Placental pericyte (primary cell): ENCODE results near the gene IFIT1. TPM values are rescaled to one million over a fixed set of nuclear protein-coding genes. Genes with fewer than 3 reads are reported as not detected.

Experiments
- total RNA-seq: library from RNA; depleted of rRNA; stranded (reverse); fragments of >200 nt; gene quantifications from 2 replicates; pipeline ENCODE4 v1.2.3, GENCODE V29; 2012

Gene IFIT1
- total RNA-seq: 11.4 and 12.0 TPM in 2 replicates

GRCh38 chr10:89391907-89392756 is at the start of gene IFIT1:
Gene IFIT1, plus strand, starts transcription at chr10:89392623. Its CDS starts 90 bp downstream, at chr10:89392713.

GRCh38 chr10:89377705-89378637 is 14.5 kb upstream of the IFIT1 start, which contains the start of gene IFIT1B:
Gene IFIT1B, plus strand, starts transcription at chr10:89378056. Its CDS starts 80 bp downstream, at chr10:89378136.

DNA sequence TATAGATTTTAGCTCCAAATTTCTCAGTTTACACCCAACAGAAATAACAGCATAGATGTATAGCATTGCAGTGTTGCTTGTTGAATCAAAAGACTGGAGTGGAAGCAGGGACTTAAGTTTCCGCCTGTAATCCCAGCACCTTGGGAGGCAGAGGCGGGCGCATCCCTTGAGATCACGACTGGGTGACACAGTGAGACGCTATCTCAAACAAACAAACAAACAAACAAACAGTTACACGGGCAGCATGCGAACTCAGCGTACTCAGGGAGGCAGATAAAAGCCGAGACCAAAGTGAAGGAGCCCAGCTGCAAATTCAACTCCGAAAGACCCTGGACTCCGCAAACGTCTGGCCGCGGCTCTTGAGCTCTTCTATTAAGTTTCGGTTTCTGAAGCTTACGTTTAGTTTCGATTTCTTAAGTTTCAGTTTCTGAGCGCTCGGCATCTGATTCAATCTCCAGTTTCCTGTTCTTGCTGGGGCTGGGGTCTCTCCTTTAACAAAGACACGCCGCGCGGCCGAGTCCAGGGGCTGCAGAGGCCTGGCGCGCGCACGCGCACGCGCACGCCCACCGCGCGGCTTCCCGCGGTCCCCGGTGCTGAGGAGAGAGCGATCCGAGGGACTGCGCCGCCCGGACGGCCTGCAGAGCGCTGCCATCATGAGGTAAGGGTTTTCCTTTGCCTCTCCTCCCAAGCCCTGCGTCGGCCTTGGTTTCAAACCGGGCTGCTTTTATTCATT is 21.9 kb downstream of the IFIT1 start, which contains the start of gene IFIT5:
IFIT5 (plus strand) TSS at position 423 of the 733 bp plus-strand sequence; CDS start at position 654, 231 bp downstream.

Other genes with a start within 250 kb of the IFIT1 start
- 0.29 TPM in 1 of 2 replicates, not detected in the other for gene CH25H, start 185.3 kb upstream of the IFIT1 start, total RNA-seq
- gene LIPA, start 140.8 kb upstream of the IFIT1 start, total RNA-seq: 36.7 and 77.0 TPM in 2 replicates
- gene IFIT2, start 90.6 kb upstream of the IFIT1 start, total RNA-seq: 2.7 and 7.4 TPM in 2 replicates
- 23.9 and 27.8 TPM in 2 replicates for gene IFIT3, start 64.6 kb upstream of the IFIT1 start, total RNA-seq
- gene IFIT1B, start 14.6 kb upstream of the IFIT1 start, total RNA-seq: not detected in 2 replicates
- 19.7 and 31.8 TPM in 2 replicates for gene IFIT5, start 21.9 kb downstream of the IFIT1 start, total RNA-seq
- 0.14 and 0.22 TPM in 2 replicates for gene SLC16A12, start 143.0 kb downstream of the IFIT1 start, total RNA-seq